HEK293 (cell line): Measurements from ENCODE around the gene ICOS.
A peak's percentile ranks its signal among the peaks of the same experiment; 100 is the strongest.
"Not testable (repeated sequence)": the region's sequence is repeated elsewhere in the genome, so short reads cannot be mapped to it uniquely, and the experiment has no call there.

ENCODE experiments used
- CTCF ChIA-PET: fragments of 350-600 bp; formaldehyde crosslinking; extraction: SDS; loops from one replicate; lab custom pipeline; 2021; ENCODE audit warnings: antibody characterized with exemption; lab: Yijun Ruan, JAX
- POLR2A ChIA-PET: fragments of 300-600 bp; formaldehyde crosslinking; extraction: SDS; loops from one replicate; lab custom pipeline; 2020; ENCODE audit warnings: antibody characterized with exemption, inconsistent platforms; lab: Yijun Ruan, JAX
- H3K27ac ChIP-seq: fragments of 200-500 bp; sonication (Bioruptor generic); 2 replicates; pipeline ENCODE4 v1.5.1; 2014; ENCODE audit warnings: low read depth, low read length, control low read depth, inconsistent platforms; ENCODE audit errors: extremely low read depth
- H3K36me3 ChIP-seq, 2 experiments: fragments of 200-500 bp in 1 of 2; sonication (Bioruptor generic) in 1 of 2; 1 replicate in 1 of 2; 2 replicates in 1 of 2; pipeline ENCODE4 v1.5.1; 2014 to 2017; ENCODE audit warnings: inconsistent platforms in 2 of 2, low read length in 2 of 2; ENCODE audit not compliant: control insufficient read depth in 2 of 2, insufficient read depth in 1 of 2
- H3K4me1 ChIP-seq: fragments of 200-500 bp; sonication (Bioruptor generic); 2 replicates; pipeline ENCODE4 v1.5.1; 2014; ENCODE audit warnings: mild to moderate bottlenecking, low read length, inconsistent platforms; ENCODE audit not compliant: control insufficient read depth, insufficient read depth
- H3K4me3 ChIP-seq: 2 replicates; pipeline ENCODE4 v1.5.1; 2011; ENCODE audit warnings: low read depth, mild to moderate bottlenecking, control low read depth, low read length, moderate library complexity
- H3K9me3 ChIP-seq: fragments of 200-500 bp; sonication (Bioruptor generic); 2 replicates; pipeline ENCODE4 v1.5.1; 2014; ENCODE audit warnings: low read depth, low read length, inconsistent platforms; ENCODE audit not compliant: control insufficient read depth, insufficient read depth
- GLIS1 ChIP-seq: fragments of 450-650 bp; formaldehyde crosslinking; IDR thresholded peaks from 2 replicates; pipeline ENCODE4 v1.5.1; 2016; ENCODE audit warnings: missing biosample characterization, missing genetic modification characterization
- PRDM2 ChIP-seq: fragments of 450-650 bp; formaldehyde crosslinking; IDR thresholded peaks from 2 replicates; pipeline ENCODE4 v1.5.1; 2016; ENCODE audit warnings: missing biosample characterization, missing genetic modification characterization, borderline replicate concordance
- REST ChIP-seq: fragments of 450-650 bp; formaldehyde crosslinking; IDR thresholded peaks from 2 replicates; pipeline ENCODE4 v1.5.1; 2016; ENCODE audit warnings: missing biosample characterization, missing genetic modification characterization
- ZBTB21 ChIP-seq: fragments of 450-650 bp; formaldehyde crosslinking; IDR thresholded peaks from 2 replicates; pipeline ENCODE4 v1.5.1; 2017; ENCODE audit warnings: missing biosample characterization, missing genetic modification characterization
- ZBTB48 ChIP-seq: fragments of 450-650 bp; formaldehyde crosslinking; IDR thresholded peaks from 2 replicates; pipeline ENCODE4 v1.5.1; 2016; ENCODE audit warnings: missing biosample characterization, missing genetic modification characterization
- ZBTB8A ChIP-seq: fragments of 450-650 bp; formaldehyde crosslinking; IDR thresholded peaks from 2 replicates; pipeline ENCODE4 v1.5.1; 2016; ENCODE audit warnings: missing biosample characterization, missing genetic modification characterization
- ZNF121 ChIP-seq: fragments of 450-650 bp; formaldehyde crosslinking; IDR thresholded peaks from 2 replicates; pipeline ENCODE4 v1.5.1; 2016; ENCODE audit warnings: missing biosample characterization, missing genetic modification characterization
- ZNF174 ChIP-seq: fragments of 450-650 bp; formaldehyde crosslinking; IDR thresholded peaks from 2 replicates; pipeline ENCODE4 v1.5.0; 2017; ENCODE audit warnings: missing biosample characterization, mild to moderate bottlenecking, missing genetic modification characterization
- ZNF2 ChIP-seq: fragments of 450-650 bp; formaldehyde crosslinking; IDR thresholded peaks from 2 replicates; pipeline ENCODE4 v1.5.1; 2016; ENCODE audit warnings: missing biosample characterization, missing genetic modification characterization
- ZNF24 ChIP-seq: fragments of 450-650 bp; formaldehyde crosslinking; IDR thresholded peaks from 2 replicates; pipeline ENCODE4 v1.5.1; 2016; ENCODE audit warnings: missing biosample characterization, missing genetic modification characterization
- ZNF311 ChIP-seq: fragments of 450-650 bp; formaldehyde crosslinking; IDR thresholded peaks from 2 replicates; pipeline ENCODE4 v1.5.1; 2017; ENCODE audit warnings: missing biosample characterization, missing genetic modification characterization, borderline replicate concordance
- ZNF324 ChIP-seq: fragments of 450-650 bp; formaldehyde crosslinking; IDR thresholded peaks from 2 replicates; pipeline ENCODE4 v1.5.1; 2016; ENCODE audit warnings: missing biosample characterization, missing genetic modification characterization
- ZNF394 ChIP-seq: fragments of 450-650 bp; formaldehyde crosslinking; IDR thresholded peaks from 2 replicates; pipeline ENCODE4 v1.5.1; 2016; ENCODE audit warnings: missing biosample characterization, missing genetic modification characterization, mild to moderate bottlenecking, moderate library complexity, borderline replicate concordance
- ZNF426 ChIP-seq: fragments of 450-650 bp; formaldehyde crosslinking; IDR thresholded peaks from 2 replicates; pipeline ENCODE4 v1.5.1; 2017; ENCODE audit warnings: missing biosample characterization, missing genetic modification characterization, mild to moderate bottlenecking, inconsistent platforms, moderate library complexity
- ZNF433 ChIP-seq: fragments of 450-650 bp; formaldehyde crosslinking; IDR thresholded peaks from 2 replicates; pipeline ENCODE4 v1.5.1; 2016; ENCODE audit warnings: missing biosample characterization, missing genetic modification characterization, low read depth
- ZNF48 ChIP-seq: fragments of 450-650 bp; formaldehyde crosslinking; IDR thresholded peaks from 2 replicates; pipeline ENCODE4 v1.5.1; 2016; ENCODE audit warnings: missing biosample characterization, missing genetic modification characterization
- ZNF530 ChIP-seq: fragments of 450-650 bp; formaldehyde crosslinking; IDR thresholded peaks from 2 replicates; pipeline ENCODE4 v1.5.1; 2016; ENCODE audit warnings: low read depth, missing biosample characterization, missing genetic modification characterization
- ZNF555 ChIP-seq: fragments of 450-650 bp; formaldehyde crosslinking; conservative IDR thresholded peaks from 2 replicates; pipeline ENCODE4 v1.5.1; 2017; ENCODE audit warnings: missing biosample characterization, mild to moderate bottlenecking, missing genetic modification characterization, inconsistent platforms
- ZNF623 ChIP-seq: fragments of 450-650 bp; formaldehyde crosslinking; IDR thresholded peaks from 2 replicates; pipeline ENCODE4 v1.5.1; 2016; ENCODE audit warnings: missing biosample characterization, missing genetic modification characterization
- ZNF777 ChIP-seq: fragments of 450-650 bp; formaldehyde crosslinking; IDR thresholded peaks from 2 replicates; pipeline ENCODE4 v1.5.1; 2017; ENCODE audit warnings: missing biosample characterization, missing genetic modification characterization, borderline replicate concordance
- ZNF792 ChIP-seq: fragments of 450-650 bp; formaldehyde crosslinking; IDR thresholded peaks from 2 replicates; pipeline ENCODE4 v1.5.1; 2016; ENCODE audit warnings: missing biosample characterization, missing genetic modification characterization
- ZNF830 ChIP-seq: fragments of 450-650 bp; IDR thresholded peaks from 2 replicates; pipeline ENCODE4 v1.5.0; 2018; ENCODE audit warnings: missing biosample characterization, missing genetic modification characterization, low read depth, mild to moderate bottlenecking, moderate library complexity
- ZSCAN16 ChIP-seq: fragments of 450-650 bp; formaldehyde crosslinking; IDR thresholded peaks from 2 replicates; pipeline ENCODE4 v1.5.1; 2016; ENCODE audit warnings: missing biosample characterization, missing genetic modification characterization

The ICOS gene

GRCh38 chr2:203982276-203982675, 45.7 kb downstream of the ICOS start (continued):
- no peak for TF ChIP-seq PRDM2 (tag by site-specific recombination)
- no peak for TF ChIP-seq ZNF530
- TF ChIP-seq ZBTB21, result no peak
- TF ChIP-seq ZBTB48 (tag by site-specific recombination), result no peak
- no peak for TF ChIP-seq ZNF830
- TF ChIP-seq ZNF174, result no peak
- TF ChIP-seq ZNF792 (tag by site-specific recombination), result no peak
- no peak for TF ChIP-seq ZNF324 (tag by site-specific recombination)
- TF ChIP-seq ZNF311 (tag by site-specific recombination), result no peak

- ChIA-PET CTCF (no interaction called here), POLR2A (no interaction called here)
- no peak overlapping the region for H3K4me3 ChIP-seq
- H3K9me3 ChIP-seq, result no peaks in the 10 kb centered on the region
- no peak overlapping the region for H3K27ac ChIP-seq
- no peaks in the 10 kb centered on the region for H3K4me1 ChIP-seq
- TF ChIP-seq ZNF2 (tag by site-specific recombination) (no peak), ZSCAN16 (no peak), ZNF48 (no peak), ZNF433 (no peak), ZBTB21 (no peak), ZNF24 (tag by site-specific recombination) (no peak), ZNF121 (no peak), GLIS1 (tag by site-specific recombination) (no peak), ZNF777 (tag by site-specific recombination) (no peak)
- TF ChIP-seq, all 188 proteins: peak for 0
- no peaks in the 10 kb centered on the region for H3K36me3 ChIP-seq
These were observed 46.6 kb downstream of the ICOS start for GRCh38 chr2:203983064-203983715.

DNA sequence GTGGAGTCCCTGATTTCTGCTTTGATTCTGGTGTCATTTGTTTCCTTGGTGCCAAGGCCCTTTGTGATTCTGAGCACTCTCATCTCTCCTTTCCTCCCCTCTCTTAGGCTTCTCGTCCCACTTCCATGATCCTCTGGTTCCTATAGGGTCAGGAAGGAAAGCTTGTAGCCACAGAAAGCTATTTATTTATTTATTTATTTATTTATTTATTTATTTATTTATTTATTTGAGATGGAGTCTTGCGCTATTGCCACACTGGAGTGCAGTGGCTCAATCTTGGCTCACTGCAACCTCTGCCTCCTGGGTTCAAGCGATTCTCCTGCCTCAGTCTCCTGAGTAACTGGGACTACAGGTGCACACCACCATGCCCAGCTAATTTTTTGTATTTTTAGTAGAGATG, 49.4 kb downstream of the ICOS start:
- POLR2A ChIA-PET, H3K9me3 ChIP-seq: not testable (repeated sequence)
- TF ChIP-seq ZNF555 (tag by site-specific recombination), result peak; percentile 33
- peak; percentile 33; the same call in 1 of the 2 replicates for TF ChIP-seq ZNF623 (tag by site-specific recombination)
- peak; percentile 53; the same call in 1 of the 2 replicates for TF ChIP-seq ZNF394 (tag by site-specific recombination)
- peak; percentile 44 for TF ChIP-seq ZNF426
- 0 out of 2 replicates have a peak, but pooled peaks have one; percentile 32 for TF ChIP-seq REST
- TF ChIP-seq ZBTB8A (tag by site-specific recombination), result peak; percentile 29; the same call in 1 of the 2 replicates

More for the DNA sequence above, 49.4 kb downstream of the ICOS start:
- not testable (repeated sequence) for H3K4me3 ChIP-seq, H3K36me3 ChIP-seq, H3K27ac ChIP-seq, H3K4me1 ChIP-seq
- CTCF ChIA-PET, result interaction anchor here (0.5 kb wide), 1 partner anchor 1815 kb away, joined by 3 read pairs; no protein-coding TSS in a partner anchor
